ENCODE data around the gene SLC29A1.
"Not testable (repeated sequence)": the region's sequence is repeated elsewhere in the genome, so short reads cannot be mapped to it uniquely, and the experiment has no call there.

The SLC29A1 gene

GRCh38 chr6:44224029-44224964, 902 bp downstream of the SLC29A1 start:
- DNase-seq = no peak

GRCh38 chr6:44224965-44225305, 1.5 kb downstream of the SLC29A1 start:
- DNase-seq = no peak

GRCh38 chr6:44225579-44226325, 2.4 kb downstream of the SLC29A1 start:
- no peak for DNase-seq

GRCh38 chr6:44226368-44227147, 3.2 kb downstream of the SLC29A1 start:
- DNase-seq = no peak

- DNase-seq = no peak
These were observed 3.9 kb downstream of the SLC29A1 start for GRCh38 chr6:44227148-44227793.

GRCh38 chr6:44228031-44228430, 4.6 kb downstream of the SLC29A1 start:
- no peak for DNase-seq

GRCh38 chr6:44228433-44228832, 5.0 kb downstream of the SLC29A1 start:
- no peak for DNase-seq

GRCh38 chr6:44228836-44229235, 5.4 kb downstream of the SLC29A1 start:
- no peak for DNase-seq

GRCh38 chr6:44229376-44230033, 6.1 kb downstream of the SLC29A1 start:
- DNase-seq = no peak

GRCh38 chr6:44230034-44230675, 6.8 kb downstream of the SLC29A1 start:
- no peak for DNase-seq

- not testable (repeated sequence) for DNase-seq
These were observed 8.0 kb downstream of the SLC29A1 start for GRCh38 chr6:44231426-44231825.

GRCh38 chr6:44232676-44233566, 9.5 kb downstream of the SLC29A1 start:
- no peak for DNase-seq

- no peak for DNase-seq
These were observed 10.2 kb downstream of the SLC29A1 start for GRCh38 chr6:44233567-44234100.

- no peak for DNase-seq
These were observed 11.0 kb downstream of the SLC29A1 start for GRCh38 chr6:44234101-44235025.

GRCh38 chr6:44235269-44235668, 11.9 kb downstream of the SLC29A1 start:
- DNase-seq = no peak

GRCh38 chr6:44235891-44236516, 12.6 kb downstream of the SLC29A1 start:
- no peak for DNase-seq

GRCh38 chr6:44237021-44237812, 13.8 kb downstream of the SLC29A1 start:
- DNase-seq = peak; percentile 95
